Effector memory CD8-positive, alpha-beta T cell (primary cell): Measurements from ENCODE around the gene C2.
A peak's percentile ranks its signal among the peaks of the same experiment; 100 is the strongest.
"Not testable (repeated sequence)": the region's sequence is repeated elsewhere in the genome, so short reads cannot be mapped to it uniquely, and the experiment has no call there.

Source experiments
- ATAC-seq: fragments of 150-1000 bp; cut with Tn5 transposase; replicated peaks from 2 replicates; pipeline ENCODE4 v1.10.0; 2021; ENCODE audit warnings: mild to moderate bottlenecking, moderate library complexity
- DNase-seq, 3 experiments: peaks; one replicate each; pipeline ENCODE4 v3.0.0; 2021
- H3K27ac Mint-ChIP-seq, 2 donors: one replicate each; pipeline ENCODE4 v1.8.0; 2022; ENCODE audit warnings: mild to moderate bottlenecking in 2 of 2, mixed read lengths in 2 of 2, moderate library complexity in 2 of 2
- H3K27me3 Mint-ChIP-seq, 2 donors: one replicate each; pipeline ENCODE4 v1.8.0; 2022; ENCODE audit warnings: mixed read lengths in 2 of 2
- H3K36me3 Mint-ChIP-seq: one replicate; pipeline ENCODE4 v1.8.0; 2022; ENCODE audit warnings: mild to moderate bottlenecking, moderate library complexity, mixed read lengths; ENCODE audit not compliant: insufficient read depth
- H3K4me1 Mint-ChIP-seq, 2 donors: one replicate each; pipeline ENCODE4 v1.8.0; 2022; ENCODE audit warnings: low read depth in 2 of 2, mixed read lengths in 2 of 2
- H3K4me3 Mint-ChIP-seq, 2 donors: one replicate each; pipeline ENCODE4 v1.8.0; 2022; ENCODE audit warnings: mild to moderate bottlenecking in 2 of 2, mixed read lengths in 2 of 2, moderate library complexity in 2 of 2
- H3K9me3 Mint-ChIP-seq, 2 donors: one replicate each; pipeline ENCODE4 v1.8.0; 2022; ENCODE audit warnings: mixed read lengths in 2 of 2

C2 gene

DNA sequence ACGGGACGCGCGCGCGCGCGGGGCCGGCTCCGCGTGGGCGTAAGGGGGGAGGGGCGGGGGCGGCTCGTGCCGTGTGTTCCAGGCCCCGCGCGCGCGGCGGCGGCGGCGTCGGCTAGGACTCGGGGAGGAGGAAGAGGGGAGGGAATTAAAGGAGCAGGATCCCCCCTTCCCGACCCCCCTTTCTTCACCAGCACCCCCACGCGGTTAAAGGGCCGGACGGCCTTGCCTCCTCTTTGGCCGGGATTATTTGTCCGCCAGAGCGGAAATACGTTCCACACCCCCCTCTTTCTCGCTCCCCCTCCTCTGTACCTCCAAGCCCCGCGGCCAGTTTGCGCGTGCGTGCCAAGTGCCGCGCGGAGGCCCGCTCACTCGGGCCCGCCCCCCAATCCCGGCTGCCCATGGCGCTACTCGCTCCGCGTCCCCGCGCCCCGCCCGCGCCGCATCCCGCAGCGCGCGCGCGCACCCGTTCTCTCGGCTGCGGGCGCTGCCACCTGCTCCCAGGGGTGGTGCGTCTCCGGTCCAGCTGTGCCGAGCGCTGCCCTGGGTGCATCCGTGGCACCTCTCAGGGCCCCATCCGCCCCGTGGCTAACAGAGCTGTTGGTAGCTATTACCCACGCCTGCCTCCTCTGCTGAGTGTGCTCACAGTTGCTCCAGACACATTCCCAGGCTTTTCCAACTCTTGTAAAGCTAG, 25.4 kb upstream of the C2 start, which contains the start of gene ZBTB12:
Gene ZBTB12, minus strand, starts transcription at position 134 of the 691 bp plus-strand sequence. CDS start 781 bp downstream, outside the sequence.
- Mint-ChIP-seq H3K9me3 (no peaks in the 10 kb centered on the region), H3K4me1 (peaks cover 25 to 28% of the 10 kb centered on the region in 2 donors), H3K4me3 (peak within 1 kb of the TSS; percentile 78 to 86), H3K27ac (peak within 1 kb of the TSS; percentile 44 to 82), H3K27me3 (peaks cover 6 to 11% of the 10 kb centered on the region in 2 donors), H3K36me3 (peaks cover 24% of the 10 kb centered on the region)
- DNase-seq: peak; percentile 79 to 84 (median 80)
- ATAC-seq: peak; percentile 60

DNA sequence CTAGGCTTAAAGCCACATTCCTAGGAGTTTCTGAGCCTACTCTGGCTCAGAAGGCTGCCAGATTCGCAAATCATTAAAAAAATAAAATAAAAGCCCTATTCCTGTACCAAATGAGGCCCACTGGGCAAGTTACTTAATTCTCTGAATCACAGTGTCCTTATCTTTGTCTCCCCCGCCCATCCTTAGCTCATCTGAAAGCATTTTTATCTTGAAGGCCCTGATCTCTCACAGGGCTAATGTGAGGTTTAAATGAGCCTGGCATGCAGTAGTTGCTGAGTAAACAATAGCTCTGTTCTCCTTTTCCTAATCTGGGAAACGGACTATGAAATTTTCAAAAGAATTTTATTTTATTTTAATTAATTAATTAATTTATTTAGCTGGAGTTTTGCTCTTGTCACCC, 23.6 kb upstream of the C2 start:
- H3K4me1 Mint-ChIP-seq: peaks cover 17% of the 10 kb centered on the region in 2 donors
- no peak overlapping the region for H3K4me3 Mint-ChIP-seq
- peaks cover 19% of the 10 kb centered on the region for H3K36me3 Mint-ChIP-seq
- no peaks in the 10 kb centered on the region for H3K9me3 Mint-ChIP-seq
- no peak overlapping the region for H3K27ac Mint-ChIP-seq
- DNase-seq: no peak
- no peak for ATAC-seq
- peaks cover 6 to 11% of the 10 kb centered on the region in 2 donors for H3K27me3 Mint-ChIP-seq

DNA sequence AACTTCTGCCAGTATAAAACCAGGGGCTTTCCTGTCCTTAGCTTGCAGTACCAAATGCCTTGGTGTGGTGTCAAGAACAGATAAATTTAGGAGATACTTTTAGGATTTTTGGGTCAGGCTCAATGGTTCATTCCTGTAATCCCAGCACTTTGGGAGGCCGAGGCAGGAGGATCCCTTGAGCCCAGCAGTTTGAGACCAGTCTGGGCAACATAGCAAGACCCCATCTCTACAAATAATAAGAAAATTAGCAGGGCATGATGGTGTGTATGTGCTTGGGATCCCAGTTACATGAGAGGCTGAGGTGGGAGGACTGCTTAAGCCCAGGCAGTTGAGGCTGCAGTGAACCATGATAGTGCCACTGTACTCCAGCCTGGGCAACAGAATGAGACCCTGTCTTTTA, 22.5 kb upstream of the C2 start:
- Mint-ChIP-seq H3K9me3 (no peaks in the 10 kb centered on the region), H3K4me1 (peaks cover 9% of the 10 kb centered on the region in 2 donors), H3K27ac (no peak overlapping the region), H3K27me3 (peaks cover 6 to 19% of the 10 kb centered on the region in 2 donors), H3K4me3 (no peak overlapping the region), H3K36me3 (peaks cover 16% of the 10 kb centered on the region)
- DNase-seq: no peak
- no peak for ATAC-seq

DNA sequence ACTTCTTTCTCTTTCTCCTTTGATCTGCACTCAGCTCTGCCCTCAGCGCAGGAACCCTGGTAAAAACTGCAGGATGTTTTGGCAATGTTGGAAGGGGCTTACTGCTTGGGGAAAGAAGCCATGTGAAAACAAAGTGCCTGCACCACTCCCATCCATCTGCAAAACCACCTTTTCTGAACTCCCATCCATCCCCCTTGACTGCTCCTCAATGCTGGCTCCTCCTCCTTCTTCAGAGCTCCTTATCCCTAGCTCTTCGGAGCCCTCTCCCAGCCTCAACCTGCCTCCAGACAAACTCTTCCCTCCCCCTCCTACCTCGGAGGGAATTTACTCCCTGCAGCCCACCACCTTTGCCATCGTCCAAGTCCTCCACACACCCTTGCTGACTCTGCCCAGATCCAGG, 21.4 kb upstream of the C2 start:
- Mint-ChIP-seq H3K27me3 (peaks cover 6 to 23% of the 10 kb centered on the region in 2 donors), H3K4me1 (peaks cover 9% of the 10 kb centered on the region in 2 donors), H3K27ac (no peak overlapping the region), H3K9me3 (no peaks in the 10 kb centered on the region), H3K4me3 (no peak overlapping the region), H3K36me3 (peaks cover 16% of the 10 kb centered on the region)
- ATAC-seq (no peak), DNase-seq (no peak)

DNA sequence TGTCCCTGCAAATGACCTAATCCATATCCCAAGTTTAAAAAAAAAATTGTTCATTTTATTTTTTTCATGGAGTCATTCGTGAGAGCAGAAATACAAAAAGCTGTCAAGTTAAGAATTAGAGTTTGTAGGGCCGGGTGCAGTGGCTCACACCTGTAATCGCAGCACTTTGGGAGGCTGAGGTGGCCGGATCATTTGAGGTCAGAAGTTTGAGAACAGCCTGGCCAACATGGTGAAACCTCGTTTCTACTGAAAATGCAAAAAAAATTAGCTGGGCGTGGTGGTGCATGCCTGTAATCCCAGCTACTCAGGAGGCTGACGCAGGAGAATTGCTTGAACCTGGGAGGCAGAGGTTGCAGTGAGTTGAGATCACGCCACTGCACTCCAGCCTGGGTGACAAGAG, 20.8 kb upstream of the C2 start:
- not testable (repeated sequence) for DNase-seq, H3K9me3 Mint-ChIP-seq, H3K4me1 Mint-ChIP-seq, H3K4me3 Mint-ChIP-seq, H3K27ac Mint-ChIP-seq, ATAC-seq
- H3K36me3 Mint-ChIP-seq: peaks cover 16% of the 10 kb centered on the region
- H3K27me3 Mint-ChIP-seq: peaks cover 6 to 23% of the 10 kb centered on the region in 2 donors

DNA sequence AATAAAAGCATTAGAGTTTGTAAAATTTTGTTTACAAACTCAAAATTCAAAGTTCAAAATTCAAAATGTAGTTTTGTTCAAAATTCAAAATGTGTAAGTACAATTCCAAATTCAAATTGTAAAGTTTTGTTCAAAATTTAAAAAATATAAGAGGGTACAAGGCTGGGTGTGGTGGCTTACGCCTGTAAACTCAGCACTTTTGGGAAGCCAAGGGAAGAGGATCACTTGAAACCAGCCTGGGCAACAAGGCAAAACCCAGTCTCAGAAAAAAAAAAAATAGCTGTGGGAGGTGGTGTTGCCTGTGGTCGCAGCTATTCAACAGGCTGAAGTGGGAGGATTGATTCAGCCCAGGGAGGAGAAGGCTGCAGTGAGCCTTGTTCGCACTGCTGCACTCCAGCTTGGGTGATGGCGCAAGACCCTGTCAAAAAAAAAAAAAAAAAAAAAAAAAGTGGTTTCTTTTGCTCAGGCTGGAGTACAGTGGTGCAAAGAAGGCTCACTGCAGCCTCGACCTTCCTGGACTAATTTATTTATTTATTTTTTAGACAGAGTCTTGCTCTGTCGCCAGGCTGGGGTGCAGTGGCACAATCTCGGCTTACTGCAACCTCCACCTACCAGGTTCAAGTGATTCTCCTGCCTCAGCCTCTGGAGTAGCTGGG, 20.2 kb upstream of the C2 start:
- H3K27ac Mint-ChIP-seq: no peak overlapping the region
- ATAC-seq: no peak
- DNase-seq: no peak
- no peak overlapping the region for H3K4me3 Mint-ChIP-seq
- peaks cover 8 to 9% of the 10 kb centered on the region in 2 donors for H3K4me1 Mint-ChIP-seq
- peaks cover 10 to 28% of the 10 kb centered on the region in 2 donors for H3K27me3 Mint-ChIP-seq
- H3K36me3 Mint-ChIP-seq: peaks cover 11% of the 10 kb centered on the region
- H3K9me3 Mint-ChIP-seq: no peaks in the 10 kb centered on the region

GRCh38 chr6:31908255-31908654, 19.3 kb upstream of the C2 start:
- H3K36me3 Mint-ChIP-seq, ATAC-seq, H3K4me3 Mint-ChIP-seq, H3K27ac Mint-ChIP-seq, H3K9me3 Mint-ChIP-seq, DNase-seq, H3K4me1 Mint-ChIP-seq: not testable (repeated sequence)
- H3K27me3 Mint-ChIP-seq: peaks cover 13 to 33% of the 10 kb centered on the region in 2 donors

DNA sequence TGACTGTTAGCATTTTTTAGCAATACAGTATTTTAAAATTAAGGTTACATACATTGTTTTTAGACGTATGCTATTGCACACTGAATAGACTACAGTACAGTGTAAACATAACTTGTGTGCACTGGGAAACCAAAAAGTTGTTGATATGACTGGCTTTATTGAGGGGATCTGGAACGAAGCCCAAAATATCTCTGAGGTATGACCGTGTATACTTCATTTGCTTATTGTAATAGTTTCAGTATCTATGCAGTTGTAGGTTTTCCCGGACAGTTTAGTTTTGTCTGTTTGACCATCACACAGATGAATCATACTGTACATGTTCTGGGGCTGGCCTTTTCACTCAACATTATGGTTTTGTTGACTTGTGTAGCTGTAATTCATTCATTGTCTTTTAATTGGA, 18.7 kb upstream of the C2 start:
- Mint-ChIP-seq H3K27ac (no peak overlapping the region), H3K4me3 (no peak overlapping the region), H3K4me1 (no peaks in the 10 kb centered on the region), H3K36me3 (peaks cover 7% of the 10 kb centered on the region), H3K27me3 (peaks cover 13 to 33% of the 10 kb centered on the region in 2 donors), H3K9me3 (no peaks in the 10 kb centered on the region)
- no peak for ATAC-seq
- DNase-seq: no peak

DNA sequence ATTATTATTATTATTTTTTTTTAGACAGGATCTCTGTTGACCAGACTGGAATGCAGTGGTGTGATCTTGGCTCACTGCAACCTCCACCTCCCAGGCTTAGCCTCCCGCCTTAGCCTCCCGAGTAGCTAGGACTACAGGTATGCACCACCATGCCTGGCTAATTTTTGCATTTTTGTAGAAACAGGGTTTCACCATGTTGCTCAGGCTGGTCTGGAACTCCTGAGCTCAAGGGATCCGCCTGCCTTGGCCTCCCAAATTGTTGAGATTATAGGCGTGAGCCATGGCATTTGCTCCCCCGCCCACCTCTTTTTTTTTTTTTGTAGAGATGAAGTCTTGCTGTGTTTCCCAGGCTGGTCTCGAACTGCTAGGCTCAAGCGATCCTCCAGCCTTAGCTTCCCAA, 18.2 kb upstream of the C2 start:
- not testable (repeated sequence) for H3K4me3 Mint-ChIP-seq, H3K4me1 Mint-ChIP-seq, H3K27ac Mint-ChIP-seq, ATAC-seq, H3K36me3 Mint-ChIP-seq, DNase-seq, H3K9me3 Mint-ChIP-seq
- H3K27me3 Mint-ChIP-seq: peaks cover 13 to 33% of the 10 kb centered on the region in 2 donors

DNA sequence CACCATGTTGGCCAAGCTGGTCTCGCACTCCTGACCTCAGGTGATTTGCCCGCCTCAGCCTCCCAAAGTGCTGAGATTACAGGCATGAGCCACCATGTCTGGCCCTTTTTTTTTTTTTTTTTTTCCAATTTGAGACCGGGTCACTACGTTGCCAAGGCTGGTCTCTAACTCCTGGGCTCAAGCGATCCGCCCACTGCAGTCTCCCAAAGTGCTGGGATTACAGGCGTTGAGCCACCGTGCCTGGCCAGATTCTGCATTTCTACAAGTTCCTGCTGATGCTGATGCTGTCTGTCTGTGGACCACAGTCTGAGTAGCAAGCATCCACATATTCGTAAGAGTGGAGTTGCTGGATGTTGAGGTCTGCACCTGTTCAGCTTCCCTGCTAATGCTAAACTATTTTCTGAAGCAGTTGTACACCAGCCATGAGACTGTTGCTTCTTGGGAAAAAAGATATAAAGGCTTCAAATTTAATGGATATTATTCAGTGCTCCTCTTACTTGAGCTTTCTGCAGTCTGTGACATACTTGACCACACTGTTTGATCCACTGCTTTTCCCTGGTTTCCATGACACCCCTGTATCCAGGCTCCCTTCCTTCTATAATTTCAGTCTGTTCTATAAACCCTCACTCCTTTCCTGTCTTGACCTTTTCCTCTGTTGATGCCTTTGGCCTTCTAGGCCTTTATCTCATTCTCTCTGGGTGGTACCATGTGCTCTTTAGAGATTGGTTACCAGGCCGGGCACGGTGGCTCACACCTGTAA, 15.5 kb upstream of the C2 start:
- H3K4me1 Mint-ChIP-seq: no peaks in the 10 kb centered on the region
- H3K36me3 Mint-ChIP-seq: peaks cover 4% of the 10 kb centered on the region
- H3K27ac Mint-ChIP-seq: no peak overlapping the region
- H3K27me3 Mint-ChIP-seq: peaks cover 18 to 39% of the 10 kb centered on the region in 2 donors
- H3K9me3 Mint-ChIP-seq: no peaks in the 10 kb centered on the region
- ATAC-seq: no peak
- no peak for DNase-seq
- H3K4me3 Mint-ChIP-seq: no peak overlapping the region

DNA sequence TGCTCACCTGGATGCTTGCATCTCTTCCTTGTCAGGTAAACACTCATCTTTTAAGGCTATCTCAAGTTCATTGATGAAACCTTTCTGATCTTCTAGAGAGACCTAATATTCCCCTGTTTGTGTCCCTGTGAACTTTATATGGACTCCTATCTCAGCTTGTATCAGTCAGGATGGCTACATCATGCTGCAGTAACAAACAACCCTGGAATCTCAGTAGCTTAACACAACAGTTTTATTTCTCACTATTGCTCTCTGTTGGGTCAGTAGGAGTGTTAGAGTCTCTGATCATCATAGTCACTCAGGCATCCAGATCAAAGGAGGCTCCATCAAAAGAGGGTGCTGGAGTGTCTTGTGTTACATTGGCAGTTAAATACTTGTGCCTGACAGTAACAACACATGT, 12.2 kb upstream of the C2 start:
- no peak for ATAC-seq
- H3K4me3 Mint-ChIP-seq: no peak overlapping the region
- DNase-seq: no peak
- H3K4me1 Mint-ChIP-seq: no peaks in the 10 kb centered on the region
- peaks cover 4% of the 10 kb centered on the region for H3K36me3 Mint-ChIP-seq
- no peaks in the 10 kb centered on the region for H3K9me3 Mint-ChIP-seq
- no peak overlapping the region for H3K27ac Mint-ChIP-seq
- H3K27me3 Mint-ChIP-seq: peaks cover 18 to 27% of the 10 kb centered on the region in 2 donors

GRCh38 chr6:31915756-31916155, 11.8 kb upstream of the C2 start:
- no peaks in the 10 kb centered on the region for H3K9me3 Mint-ChIP-seq
- no peak overlapping the region for H3K27ac Mint-ChIP-seq
- H3K27me3 Mint-ChIP-seq: peaks cover 18 to 27% of the 10 kb centered on the region in 2 donors
- no peak for DNase-seq
- no peak overlapping the region for H3K4me3 Mint-ChIP-seq
- no peaks in the 10 kb centered on the region for H3K4me1 Mint-ChIP-seq
- ATAC-seq: no peak
- peaks cover 4% of the 10 kb centered on the region for H3K36me3 Mint-ChIP-seq

DNA sequence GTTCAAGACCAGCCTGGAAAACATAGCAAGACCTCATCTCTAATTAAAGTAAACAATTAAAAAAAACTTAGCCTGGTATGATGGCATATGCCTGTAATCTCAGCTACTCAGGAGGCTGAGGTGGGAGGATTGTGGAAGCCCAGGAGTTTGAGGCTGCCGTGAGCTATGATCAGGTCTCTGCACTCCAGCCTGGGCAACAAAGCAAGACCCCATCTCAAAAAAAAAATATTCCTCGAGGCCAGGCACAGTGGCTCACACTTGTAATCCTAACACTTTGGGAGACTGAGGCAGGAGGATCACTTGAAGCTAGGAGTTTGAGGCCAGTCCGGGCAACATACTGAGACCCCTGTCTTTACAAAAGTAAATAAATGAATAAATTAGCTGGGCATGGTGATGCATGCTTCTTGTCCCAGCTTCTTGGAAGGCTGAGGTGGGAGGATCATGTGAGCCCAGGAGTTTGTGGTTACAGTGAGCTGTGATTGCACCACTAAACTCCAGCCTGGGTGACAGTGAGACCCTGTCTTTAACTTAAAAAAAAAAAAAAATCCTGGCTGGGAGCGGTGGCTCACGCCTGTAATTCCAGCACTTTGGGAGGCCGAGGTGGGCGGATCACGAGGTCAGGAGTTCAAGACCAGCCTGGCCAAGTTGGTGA, 9.3 kb upstream of the C2 start:
- no peak for ATAC-seq
- Mint-ChIP-seq H3K36me3 (peaks cover 2% of the 10 kb centered on the region), H3K4me3 (no peak overlapping the region)

More for the DNA sequence above, 9.3 kb upstream of the C2 start:
- Mint-ChIP-seq H3K4me1 (no peaks in the 10 kb centered on the region), H3K27ac (no peak overlapping the region), H3K9me3 (no peaks in the 10 kb centered on the region), H3K27me3 (peaks cover 11 to 17% of the 10 kb centered on the region in 2 donors)
- no peak for DNase-seq
